Measurements from ENCODE around the gene HAPSTR1. TPM values are rescaled to one million over a fixed set of nuclear protein-coding genes. Genes with fewer than 3 reads are reported as not detected.

HAPSTR1 gene
- total and polyA plus RNA-seq, 2 experiments from 2014 or later, result 21.4 to 69.0 TPM

GRCh38 chr16:9135797-9136196, 44.4 kb downstream of the HAPSTR1 start:
- Histone ChIP-seq H3K36me3 (replicated peaks; ENCODE audit: insufficient read depth, low read depth) (no peaks in the 10 kb centered on the region), H3K4me2 (no peak overlapping the region), H3K27me3 (no peaks in the 10 kb centered on the region), H3K79me2 (no peaks in the 10 kb centered on the region), H3K9me3 (ENCODE audit: low read depth) (no peaks in the 10 kb centered on the region), H3K4me1 (ENCODE audit: insufficient read depth) (no peaks in the 10 kb centered on the region), H3K4me3 (no peak overlapping the region), H4K20me1 (ENCODE audit: insufficient read depth, poor library complexity, severe bottlenecking) (no peaks in the 10 kb centered on the region), H3K9me2 (replicated peaks; ENCODE audit: insufficient read depth) (no peaks in the 10 kb centered on the region), H3K27ac (no peak overlapping the region), H2AFZ (no peak overlapping the region)
- 68% methylated on average over 8 of the region's 8 CpGs for WGBS (ENCODE audit: low lambda C conversion rate, missing lambda C conversion rate)
- no peak for DNase-seq (ENCODE audit: low spot score)
- no peak for TF ChIP-seq EZH2phosphoT487 (IDR thresholded peaks at IDR 0.05; ENCODE audit: low read depth, severe bottlenecking, unreplicated experiment)
- no peak for TF ChIP-seq EZH2 (IDR thresholded peaks at IDR 0.05; ENCODE audit: borderline replicate concordance)
- no peak for TF ChIP-seq CTCF (IDR thresholded peaks at IDR 0.05; ENCODE audit: poor library complexity)

- Histone ChIP-seq H3K4me1 (ENCODE audit: insufficient read depth) (no peaks in the 10 kb centered on the region), H3K9me3 (ENCODE audit: low read depth) (no peaks in the 10 kb centered on the region), H3K36me3 (replicated peaks; ENCODE audit: insufficient read depth, low read depth) (no peaks in the 10 kb centered on the region), H3K27me3 (no peaks in the 10 kb centered on the region), H3K4me3 (no peak overlapping the region), H2AFZ (no peak overlapping the region), H4K20me1 (ENCODE audit: insufficient read depth, poor library complexity, severe bottlenecking) (no peaks in the 10 kb centered on the region), H3K27ac (no peak overlapping the region), H3K9me2 (replicated peaks; ENCODE audit: insufficient read depth) (no peaks in the 10 kb centered on the region), H3K79me2 (no peaks in the 10 kb centered on the region), H3K4me2 (no peak overlapping the region)
- WGBS (ENCODE audit: low lambda C conversion rate, missing lambda C conversion rate), result 93% methylated on average over 13 of the region's 13 CpGs
- DNase-seq (ENCODE audit: low spot score), result no peak
- TF ChIP-seq CTCF (IDR thresholded peaks at IDR 0.05; ENCODE audit: poor library complexity) (no peak), EZH2 (IDR thresholded peaks at IDR 0.05; ENCODE audit: borderline replicate concordance) (no peak), EZH2phosphoT487 (IDR thresholded peaks at IDR 0.05; ENCODE audit: low read depth, severe bottlenecking, unreplicated experiment) (no peak)
These were observed 45.2 kb downstream of the HAPSTR1 start for GRCh38 chr16:9136596-9136995.

- Histone ChIP-seq H3K4me1 (ENCODE audit: insufficient read depth) (no peaks in the 10 kb centered on the region), H4K20me1 (ENCODE audit: insufficient read depth, poor library complexity, severe bottlenecking) (no peaks in the 10 kb centered on the region), H3K36me3 (replicated peaks; ENCODE audit: insufficient read depth, low read depth) (no peaks in the 10 kb centered on the region), H3K4me2 (no peak overlapping the region), H2AFZ (no peak overlapping the region), H3K79me2 (no peaks in the 10 kb centered on the region), H3K9me2 (replicated peaks; ENCODE audit: insufficient read depth) (no peaks in the 10 kb centered on the region), H3K27ac (no peak overlapping the region), H3K9me3 (ENCODE audit: low read depth) (no peaks in the 10 kb centered on the region), H3K4me3 (no peak overlapping the region), H3K27me3 (no peaks in the 10 kb centered on the region)
- no peak for DNase-seq (ENCODE audit: low spot score)
- WGBS (ENCODE audit: low lambda C conversion rate, missing lambda C conversion rate), result 81% methylated on average over 14 of the region's 14 CpGs
- TF ChIP-seq CTCF (IDR thresholded peaks at IDR 0.05; ENCODE audit: poor library complexity) (no peak), EZH2 (IDR thresholded peaks at IDR 0.05; ENCODE audit: borderline replicate concordance) (no peak), EZH2phosphoT487 (IDR thresholded peaks at IDR 0.05; ENCODE audit: low read depth, severe bottlenecking, unreplicated experiment) (no peak)
These were observed 46.7 kb downstream of the HAPSTR1 start for GRCh38 chr16:9138021-9138680.
